Activated naive CD4-positive, alpha-beta T cell treated with anti-CD3 and anti-CD28 coated beads, Interleukin-2, amount 50 U/mL, for 72 hours (primary cell): ENCODE results near the gene B4GALNT3. TPM values are rescaled to one million over a fixed set of nuclear protein-coding genes. Genes with fewer than 3 reads are reported as not detected.

Experiments used
- ATAC-seq, 2 donors: fragments of 150-1000 bp; cut with Tn5 transposase; 2 replicates each; pipeline ENCODE4 v1.10.0; 2021; ENCODE audit warnings: mild to moderate bottlenecking in 2 of 2, moderate library complexity in 2 of 2
- DNase-seq, 2 donors: peaks; one replicate each; pipeline ENCODE4 v3.0.0; 2021 to 2022; ENCODE audit warnings: low spot score in 2 of 2
- H3K27ac Mint-ChIP-seq, 2 donors: one replicate each; pipeline ENCODE4 v1.8.0; 2022; ENCODE audit warnings: mild to moderate bottlenecking in 2 of 2, mixed read lengths in 2 of 2
- H3K36me3 Mint-ChIP-seq, 2 donors: one replicate each; pipeline ENCODE4 v1.8.0; 2022; ENCODE audit warnings: mixed read lengths in 2 of 2
- H3K9me3 Mint-ChIP-seq, 2 donors: one replicate each; pipeline ENCODE4 v1.8.0; 2022; ENCODE audit warnings: mixed read lengths in 2 of 2
- total RNA-seq, 2 donors: library from RNA; stranded (reverse); gene quantifications; one replicate each; pipeline ENCODE4 v1.2.3, GENCODE V29; 2022

Gene B4GALNT3
- total RNA-seq, 2 donors from 2014 or later = 1.8 to 3.8 TPM

DNA sequence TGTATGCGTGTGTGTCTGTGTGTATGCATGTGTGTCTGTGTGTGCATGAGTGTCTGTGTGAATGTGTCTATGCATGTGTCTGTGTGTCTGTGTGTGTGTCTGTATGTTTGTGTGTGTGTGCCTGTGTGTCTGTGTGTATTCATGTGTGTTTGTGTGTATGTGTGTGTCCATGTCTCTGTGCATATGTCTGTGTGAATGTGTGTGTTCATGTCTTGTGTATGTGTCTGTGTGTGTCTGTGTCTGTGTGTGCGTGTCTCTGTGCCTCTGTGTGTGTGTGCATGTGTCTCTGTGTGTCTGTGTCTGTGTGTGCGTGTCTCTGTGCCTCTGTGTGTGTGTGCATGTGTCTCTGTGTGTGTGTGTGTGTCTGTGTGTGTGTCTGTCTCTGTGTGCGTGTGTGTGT is 121.1 kb downstream of the B4GALNT3 start:
- DNase-seq = no peak
- Mint-ChIP-seq H3K36me3 (no peaks in the 10 kb centered on the region), H3K9me3 (no peaks in the 10 kb centered on the region), H3K27ac (no peak overlapping the region)
- no peak for ATAC-seq

GRCh38 chr12:581321-581720 is 121.6 kb downstream of the B4GALNT3 start:
- Mint-ChIP-seq H3K36me3 (no peaks in the 10 kb centered on the region), H3K27ac (no peak overlapping the region), H3K9me3 (no peaks in the 10 kb centered on the region)
- no peak for ATAC-seq
- peak in 1 of 2 donors; percentile 18 for DNase-seq

GRCh38 chr12:581746-582145 is 122.0 kb downstream of the B4GALNT3 start:
- H3K36me3 Mint-ChIP-seq = no peaks in the 10 kb centered on the region
- H3K9me3 Mint-ChIP-seq = no peaks in the 10 kb centered on the region
- no peak overlapping the region for H3K27ac Mint-ChIP-seq
- ATAC-seq (no peak), DNase-seq (peak in 1 of 2 donors; percentile 18)

GRCh38 chr12:583251-583869 is 123.6 kb downstream of the B4GALNT3 start:
- peaks cover 0 to 6% of the 10 kb centered on the region in 2 donors for H3K9me3 Mint-ChIP-seq
- DNase-seq (peak in 1 of 2 donors; percentile 4), ATAC-seq (no peak)
- H3K27ac Mint-ChIP-seq = no peak overlapping the region
- H3K36me3 Mint-ChIP-seq = peaks cover 0 to 2% of the 10 kb centered on the region in 2 donors

GRCh38 chr12:585062-586061 is 125.6 kb downstream of the B4GALNT3 start:
- no peak for ATAC-seq
- peaks cover 0 to 5% of the 10 kb centered on the region in 2 donors for H3K36me3 Mint-ChIP-seq
- H3K27ac Mint-ChIP-seq = no peak overlapping the region
- DNase-seq = peak in 1 of 2 donors; percentile 48
- peaks cover 0 to 6% of the 10 kb centered on the region in 2 donors for H3K9me3 Mint-ChIP-seq

DNA sequence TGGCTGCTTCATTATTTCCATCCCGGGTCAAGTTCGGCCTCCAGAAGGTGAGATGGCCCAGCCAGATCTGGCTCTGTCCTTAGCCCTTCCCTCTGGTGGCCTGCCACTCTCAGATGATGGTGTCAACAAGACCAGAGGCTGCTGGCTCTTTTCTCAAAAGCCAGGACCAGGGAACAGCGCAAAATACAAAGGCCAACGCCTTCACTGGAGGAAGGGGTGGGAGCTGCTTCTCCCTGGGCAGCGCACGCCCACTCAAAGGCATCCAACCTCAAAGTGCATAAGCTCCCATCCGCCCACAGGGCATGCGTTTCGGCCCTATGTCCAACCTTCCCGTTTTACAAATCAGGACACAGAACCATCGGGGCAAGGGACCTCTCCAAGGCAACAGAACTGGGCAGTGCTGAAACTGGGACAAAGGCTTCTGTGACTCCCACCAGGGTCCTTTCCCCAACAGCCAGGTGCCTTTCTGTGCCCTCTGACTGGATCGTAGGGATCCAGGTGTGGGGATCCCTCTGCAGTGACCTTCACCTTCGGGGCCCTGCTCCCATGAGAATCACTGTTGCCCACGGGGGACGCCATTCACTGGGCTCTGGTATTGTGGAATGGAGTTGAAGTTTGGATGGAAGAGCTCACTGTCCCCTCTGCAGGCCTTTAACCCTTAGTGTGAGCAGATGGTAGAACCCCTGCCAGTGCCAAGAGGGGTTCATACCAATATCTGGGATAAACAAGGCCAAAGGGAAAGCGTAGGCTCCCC is 126.8 kb downstream of the B4GALNT3 start:
- no peak for ATAC-seq
- peak overlapping the region; percentile 8 to 55 for H3K27ac Mint-ChIP-seq
- H3K36me3 Mint-ChIP-seq = peaks cover 0 to 5% of the 10 kb centered on the region in 2 donors
- H3K9me3 Mint-ChIP-seq = peaks cover 0 to 6% of the 10 kb centered on the region in 2 donors
- DNase-seq = peak in 1 of 2 donors; percentile 30

GRCh38 chr12:587132-588023 is 127.6 kb downstream of the B4GALNT3 start:
- DNase-seq = peak in 1 of 2 donors; percentile 28
- H3K9me3 Mint-ChIP-seq = peaks cover 0 to 6% of the 10 kb centered on the region in 2 donors
- no peak for ATAC-seq
- H3K36me3 Mint-ChIP-seq = peaks cover 0 to 5% of the 10 kb centered on the region in 2 donors
- H3K27ac Mint-ChIP-seq = peak overlapping the region in 1 of 2 donors; percentile 8

GRCh38 chr12:588024-588322 is 128.2 kb downstream of the B4GALNT3 start:
- ATAC-seq (no peak), DNase-seq (peak in 1 of 2 donors; percentile 3)
- H3K9me3 Mint-ChIP-seq = peaks cover 0 to 6% of the 10 kb centered on the region in 2 donors
- H3K27ac Mint-ChIP-seq = no peak overlapping the region
- peaks cover 0 to 5% of the 10 kb centered on the region in 2 donors for H3K36me3 Mint-ChIP-seq

DNA sequence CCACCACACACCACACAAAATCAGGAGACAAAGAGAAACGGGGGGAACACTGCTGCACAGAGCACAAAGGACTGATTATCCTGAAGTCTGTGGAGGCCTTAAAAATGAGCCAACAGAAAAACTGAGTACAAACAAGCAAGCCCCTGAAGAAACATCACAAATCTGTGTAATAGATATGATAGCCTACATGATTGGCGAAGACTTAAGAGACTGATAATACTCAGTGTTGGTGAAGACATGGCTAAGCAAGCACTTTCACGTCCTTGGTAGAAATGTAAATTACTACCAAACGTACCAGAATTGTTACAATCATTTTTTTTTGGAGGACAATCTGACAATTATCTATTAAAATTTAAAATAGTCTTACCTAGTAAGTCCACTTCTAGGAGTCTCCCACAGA is 128.9 kb downstream of the B4GALNT3 start:
- peaks cover 0 to 6% of the 10 kb centered on the region in 2 donors for H3K9me3 Mint-ChIP-seq
- no peak for DNase-seq
- ATAC-seq = no peak
- no peak overlapping the region for H3K27ac Mint-ChIP-seq
- peaks cover 0 to 5% of the 10 kb centered on the region in 2 donors for H3K36me3 Mint-ChIP-seq

DNA sequence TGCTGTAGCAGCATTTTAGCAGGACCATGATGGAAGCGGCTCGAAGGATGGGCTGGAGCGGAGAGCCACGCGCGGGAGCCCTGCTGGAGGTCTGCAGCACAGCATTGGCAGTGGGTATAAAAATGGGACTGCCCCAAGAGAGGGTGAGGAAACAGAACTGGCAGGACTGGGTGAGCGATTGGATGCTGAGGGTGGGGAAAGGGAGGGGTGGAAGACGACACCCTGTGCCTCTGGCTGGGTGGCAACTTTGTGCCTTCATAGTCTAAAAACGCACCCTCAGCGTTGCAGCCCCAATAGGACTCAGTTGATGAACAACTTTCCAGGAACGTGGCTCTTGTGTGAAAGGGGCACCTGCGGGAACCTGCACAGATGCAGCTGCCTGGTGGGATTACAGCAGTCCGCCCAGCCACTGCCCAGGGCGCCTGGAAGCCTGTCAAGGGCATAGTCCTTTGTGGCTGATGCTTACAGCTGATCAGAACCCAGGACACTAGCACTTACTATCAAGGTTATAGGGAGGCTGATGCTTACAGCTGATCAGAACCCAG is 130.5 kb downstream of the B4GALNT3 start:
- ATAC-seq (no peak), DNase-seq (peak in 1 of 2 donors; percentile 39)
- H3K9me3 Mint-ChIP-seq = peaks cover 0 to 6% of the 10 kb centered on the region in 2 donors

DNA sequence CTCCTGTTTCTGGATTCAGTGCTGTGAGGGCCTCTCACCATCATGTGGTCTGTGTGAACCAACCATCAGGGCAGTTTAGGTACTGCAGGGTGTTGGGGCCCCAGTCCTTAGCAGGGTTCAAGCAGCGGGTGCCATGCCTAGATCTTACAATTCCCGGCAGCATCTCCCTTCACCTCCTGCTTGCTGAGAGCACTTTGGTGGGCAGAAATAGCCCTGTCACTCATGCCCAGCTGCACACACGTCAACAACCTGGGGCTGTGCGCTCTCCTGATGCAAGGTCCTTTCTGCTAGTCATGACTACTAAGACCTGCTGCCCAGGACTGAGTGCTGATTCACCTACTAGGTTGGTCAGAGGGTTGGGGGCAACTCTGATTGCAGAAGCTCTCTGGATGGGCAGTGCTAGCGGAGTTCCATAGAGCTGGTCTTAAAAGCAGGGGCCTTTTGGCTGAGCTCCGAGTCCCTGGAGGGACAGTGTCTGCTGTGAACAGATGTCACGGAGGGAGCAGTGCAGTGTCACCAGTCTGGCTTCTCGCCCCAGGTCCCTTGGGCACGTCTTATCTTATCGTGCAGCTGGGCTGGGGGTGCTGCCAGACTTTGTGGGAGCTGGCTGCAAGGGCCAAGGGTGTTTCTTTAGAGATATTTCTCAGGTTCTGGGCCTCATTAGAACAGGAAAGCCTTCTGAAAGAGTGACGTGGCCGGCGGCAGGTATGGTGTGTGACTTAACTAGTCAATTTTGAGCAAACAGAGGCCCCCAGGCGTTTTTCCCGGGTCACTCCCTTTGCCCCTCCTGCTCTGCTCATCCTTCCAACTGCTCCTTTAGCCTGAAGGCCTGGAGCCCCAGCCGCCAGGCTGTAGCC is 131.7 kb downstream of the B4GALNT3 start:
- DNase-seq (peak in 1 of 2 donors; percentile 33), ATAC-seq (no peak)
- Mint-ChIP-seq H3K27ac (no peak overlapping the region), H3K36me3 (peaks cover 0 to 5% of the 10 kb centered on the region in 2 donors), H3K9me3 (peaks cover 0 to 6% of the 10 kb centered on the region in 2 donors)

More for the DNA sequence above, 130.5 kb downstream of the B4GALNT3 start:
- no peak overlapping the region for H3K27ac Mint-ChIP-seq
- H3K36me3 Mint-ChIP-seq = peaks cover 0 to 5% of the 10 kb centered on the region in 2 donors

- no peak overlapping the region for H3K27ac Mint-ChIP-seq
- peaks cover 0 to 6% of the 10 kb centered on the region in 2 donors for H3K9me3 Mint-ChIP-seq
- DNase-seq (peak in 1 of 2 donors; percentile 14), ATAC-seq (no peak)
- peaks cover 0 to 5% of the 10 kb centered on the region in 2 donors for H3K36me3 Mint-ChIP-seq
These were observed 132.3 kb downstream of the B4GALNT3 start for GRCh38 chr12:592024-592505.

GRCh38 chr12:593396-594270 is 133.9 kb downstream of the B4GALNT3 start:
- Mint-ChIP-seq H3K36me3 (no peaks in the 10 kb centered on the region), H3K9me3 (no peaks in the 10 kb centered on the region), H3K27ac (no peak overlapping the region)
- no peak for DNase-seq
- no peak for ATAC-seq
